HL-60/S4 treated with phorbol 12-myristate 13-acetate at 8.2 ng/mL for 4 days and 3 days (cell line): ENCODE results near the gene YPEL3.
"Not testable (repeated sequence)": the region's sequence is repeated elsewhere in the genome, so short reads cannot be mapped to it uniquely, and the experiment has no call there.

Source experiments
- in situ Hi-C: fragments of 300-500 bp; cut with MboI; formaldehyde crosslinking; loops from 2 replicates; pipeline ENCODE4 v1.15.0; 2022; ENCODE audit warnings: low sequenced_read_pairs

YPEL3 gene

GRCh38 chr16:30120340-30121105 is 24.5 kb upstream of the YPEL3 start:
- in situ Hi-C loops, result no loop called here

- in situ Hi-C loops, result no loop called here
These were observed 23.4 kb upstream of the YPEL3 start for GRCh38 chr16:30119428-30119827.

GRCh38 chr16:30117768-30118167 is 21.8 kb upstream of the YPEL3 start:
- in situ Hi-C loops, result no loop called here

- in situ Hi-C loops, result no loop called here
These were observed 20.5 kb upstream of the YPEL3 start for GRCh38 chr16:30116291-30117207.

GRCh38 chr16:30115238-30115637 is 19.2 kb upstream of the YPEL3 start:
- in situ Hi-C loops, result no loop called here

- in situ Hi-C loops, result not testable (repeated sequence)
These were observed 18.8 kb upstream of the YPEL3 start for GRCh38 chr16:30114833-30115232.

GRCh38 chr16:30114411-30114810 is 18.4 kb upstream of the YPEL3 start:
- in situ Hi-C loops, result no loop called here

- in situ Hi-C loops, result no loop called here
These were observed 17.8 kb upstream of the YPEL3 start for GRCh38 chr16:30113711-30114333.

- in situ Hi-C loops, result no loop called here
These were observed 17.2 kb upstream of the YPEL3 start, which contains the start of gene GDPD3 for GRCh38 chr16:30113031-30113710. TSS of gene GDPD3 (minus strand) at chr16:30113537. CDS start at chr16:30113478, 59 bp downstream.

- in situ Hi-C loops, result no loop called here
These were observed 16.4 kb upstream of the YPEL3 start for GRCh38 chr16:30112197-30113030.

- in situ Hi-C loops, result no loop called here
These were observed 14.6 kb upstream of the YPEL3 start for GRCh38 chr16:30110661-30111060.

- in situ Hi-C loops, result no loop called here
These were observed 12.2 kb upstream of the YPEL3 start for GRCh38 chr16:30108059-30108850.

GRCh38 chr16:30104492-30104891 is 8.5 kb upstream of the YPEL3 start:
- in situ Hi-C loops, result no loop called here

- in situ Hi-C loops, result no loop called here
These were observed 8.1 kb upstream of the YPEL3 start for GRCh38 chr16:30104090-30104489.

GRCh38 chr16:30096862-30097563 is 1.0 kb upstream of the YPEL3 start:
- in situ Hi-C loops, result no loop called here

- in situ Hi-C loops, result no loop called here
These were observed 591 bp downstream of the YPEL3 start for GRCh38 chr16:30095166-30096078.

GRCh38 chr16:30094541-30095165 is 1.4 kb downstream of the YPEL3 start:
- in situ Hi-C loops, result no loop called here
